GM06990 (cell line): Measurements from ENCODE around the gene SCNM1.

ENCODE experiments used
- DNase-seq: peaks from one replicate; pipeline ENCODE4 v3.0.0-alpha.2; 2011; ENCODE audit not compliant: insufficient read length; ENCODE audit errors: extremely low read depth
- H3K27me3 ChIP-seq: replicated peaks from 2 replicates; pipeline ENCODE4 v1.6.0; 2011; ENCODE audit warnings: low read length; ENCODE audit not compliant: control insufficient read depth, insufficient read depth
- H3K36me3 ChIP-seq: 2 replicates; pipeline ENCODE4 v1.5.1; 2011; ENCODE audit warnings: low read length; ENCODE audit not compliant: control insufficient read depth, insufficient read depth
- H3K4me3 ChIP-seq: replicated peaks from 2 replicates; pipeline ENCODE4 v1.5.1; 2011; ENCODE audit warnings: low read depth, mild to moderate bottlenecking, control low read depth, low read length
- TF ChIP-seq, protein P1 (sequence below): IDR thresholded peaks from 2 replicates; pipeline ENCODE4 v1.5.1; 2011; ENCODE audit warnings: low read length, control low read depth, mild to moderate bottlenecking, inconsistent platforms; ENCODE audit not compliant: insufficient read depth, poor library complexity, severe bottlenecking

Gene SCNM1

DNA sequence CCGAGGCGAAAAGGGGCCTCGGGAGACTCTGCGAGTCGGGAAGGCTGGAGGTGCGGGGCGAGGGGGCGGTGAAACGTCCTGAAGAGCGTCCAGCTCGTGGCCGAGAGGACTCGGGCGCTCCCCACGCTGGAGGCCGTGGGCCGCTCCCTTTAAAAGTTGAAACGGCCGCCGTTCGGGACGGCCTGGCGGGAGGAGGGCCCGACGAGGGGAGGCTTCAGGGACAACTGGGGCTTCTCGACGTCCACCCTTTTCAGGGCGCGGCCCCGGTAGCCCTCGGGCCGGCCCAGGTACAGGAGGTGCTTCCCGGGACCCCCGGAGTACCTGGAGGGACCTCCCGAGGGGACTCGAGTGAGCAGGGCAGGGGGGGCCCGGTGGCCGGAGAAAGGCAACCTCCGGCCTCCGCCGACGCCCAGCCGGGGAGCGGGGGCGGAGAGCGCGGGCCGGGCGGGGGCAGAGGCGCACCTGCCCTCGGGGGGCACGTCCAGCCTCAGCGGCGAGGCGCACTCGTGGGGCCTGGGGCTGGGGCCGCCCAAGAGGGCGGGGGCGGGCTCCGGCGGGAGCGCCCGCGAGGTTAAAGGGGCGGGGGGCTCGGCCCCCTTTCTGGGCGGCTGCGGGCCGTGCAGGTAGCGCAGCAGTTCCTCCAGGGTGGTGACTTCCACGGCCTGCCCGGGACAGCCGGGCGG, 33.5 kb upstream of the SCNM1 start:
- TF ChIP-seq, protein P1, sequence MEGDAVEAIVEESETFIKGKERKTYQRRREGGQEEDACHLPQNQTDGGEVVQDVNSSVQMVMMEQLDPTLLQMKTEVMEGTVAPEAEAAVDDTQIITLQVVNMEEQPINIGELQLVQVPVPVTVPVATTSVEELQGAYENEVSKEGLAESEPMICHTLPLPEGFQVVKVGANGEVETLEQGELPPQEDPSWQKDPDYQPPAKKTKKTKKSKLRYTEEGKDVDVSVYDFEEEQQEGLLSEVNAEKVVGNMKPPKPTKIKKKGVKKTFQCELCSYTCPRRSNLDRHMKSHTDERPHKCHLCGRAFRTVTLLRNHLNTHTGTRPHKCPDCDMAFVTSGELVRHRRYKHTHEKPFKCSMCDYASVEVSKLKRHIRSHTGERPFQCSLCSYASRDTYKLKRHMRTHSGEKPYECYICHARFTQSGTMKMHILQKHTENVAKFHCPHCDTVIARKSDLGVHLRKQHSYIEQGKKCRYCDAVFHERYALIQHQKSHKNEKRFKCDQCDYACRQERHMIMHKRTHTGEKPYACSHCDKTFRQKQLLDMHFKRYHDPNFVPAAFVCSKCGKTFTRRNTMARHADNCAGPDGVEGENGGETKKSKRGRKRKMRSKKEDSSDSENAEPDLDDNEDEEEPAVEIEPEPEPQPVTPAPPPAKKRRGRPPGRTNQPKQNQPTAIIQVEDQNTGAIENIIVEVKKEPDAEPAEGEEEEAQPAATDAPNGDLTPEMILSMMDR = no peak
- DNase-seq = no peak
- no peaks in the 10 kb centered on the region for H3K27me3 ChIP-seq

DNA sequence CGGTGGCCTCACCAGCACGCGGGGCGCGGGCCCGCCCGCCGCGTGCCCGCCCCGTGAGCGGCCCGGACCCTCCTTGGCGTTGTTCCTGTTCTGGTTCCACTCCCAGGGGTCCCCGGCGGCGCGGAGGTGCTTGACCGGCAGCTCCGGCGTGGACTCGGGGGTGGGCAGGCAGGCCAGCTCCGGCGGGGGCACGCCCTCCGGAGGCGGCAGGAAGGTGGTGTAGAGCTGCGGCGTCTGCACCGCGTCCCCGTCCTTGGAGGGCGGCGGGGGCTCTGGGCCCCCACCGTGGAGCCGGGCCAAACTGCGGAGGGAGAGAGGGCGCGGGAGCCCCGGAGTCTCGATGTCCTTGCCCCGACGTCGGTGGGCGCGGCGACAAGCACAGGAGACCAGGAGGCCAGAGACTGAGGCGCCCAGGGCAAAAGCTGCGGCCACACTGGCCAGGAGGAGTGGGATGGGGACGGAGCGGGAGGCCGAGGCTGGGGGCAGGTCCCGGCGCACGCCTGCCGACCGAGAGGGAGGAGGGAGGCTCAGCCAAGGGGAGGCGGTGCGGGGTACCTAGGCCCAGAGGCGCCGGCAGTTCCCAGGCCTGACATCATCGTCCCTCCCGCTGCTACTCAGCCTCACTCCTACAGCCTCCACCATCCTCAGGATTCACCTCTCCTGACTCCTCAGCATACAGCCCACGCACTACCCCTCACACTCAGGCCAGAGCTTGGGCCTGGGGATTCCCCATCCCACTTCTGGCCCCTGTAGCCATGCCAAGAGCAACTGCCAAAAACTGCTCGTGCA, 32.7 kb upstream of the SCNM1 start:
- no peaks in the 10 kb centered on the region for H3K36me3 ChIP-seq
- no peak for DNase-seq
- TF ChIP-seq, protein P1 = no peak
- no peaks in the 10 kb centered on the region for H3K27me3 ChIP-seq
- no peak overlapping the region for H3K4me3 ChIP-seq

More for the DNA sequence above, 33.5 kb upstream of the SCNM1 start:
- H3K4me3 ChIP-seq = no peak overlapping the region
- H3K36me3 ChIP-seq = no peaks in the 10 kb centered on the region

DNA sequence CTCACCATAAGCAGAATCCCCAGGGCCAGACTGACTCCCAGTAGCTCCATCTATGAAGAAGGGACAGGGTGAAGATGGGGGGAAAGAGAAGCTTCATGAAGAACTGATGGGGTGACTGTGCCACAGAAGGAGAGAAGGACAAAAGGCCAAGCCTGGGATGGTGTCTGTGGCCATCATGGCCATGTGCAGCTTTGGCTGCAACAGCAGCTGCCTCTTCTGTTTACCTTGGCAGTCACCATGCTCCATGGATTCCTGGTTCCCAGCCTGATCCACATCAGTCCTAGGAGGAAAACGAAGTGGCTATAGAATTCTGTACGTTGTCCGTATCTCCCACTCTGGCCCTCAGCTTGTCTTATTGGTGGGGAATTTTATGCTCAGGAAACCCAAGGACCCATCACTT, 31.5 kb upstream of the SCNM1 start:
- TF ChIP-seq, protein P1 = no peak
- H3K36me3 ChIP-seq = no peaks in the 10 kb centered on the region
- no peak for DNase-seq

DNA sequence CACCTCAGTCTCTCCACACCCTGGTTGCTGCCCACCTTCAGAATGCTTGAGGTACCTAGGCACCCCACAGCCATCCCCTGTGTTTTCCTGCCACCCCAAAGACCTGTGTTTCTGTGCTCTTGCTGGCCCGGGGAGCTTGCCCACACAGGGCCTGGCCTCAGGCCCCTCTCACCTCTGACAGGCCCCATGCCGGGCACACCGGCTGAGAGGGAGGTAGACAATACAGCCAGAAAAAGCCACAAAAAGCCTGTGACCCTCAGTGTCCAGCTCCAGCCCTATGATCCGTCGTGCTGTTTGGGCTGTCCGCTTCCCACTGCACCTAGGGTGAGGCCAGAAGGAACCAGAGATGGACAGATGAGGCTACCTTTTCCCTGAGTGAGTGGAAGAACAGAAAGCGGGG, 31.0 kb upstream of the SCNM1 start:
- DNase-seq = no peak
- TF ChIP-seq, protein P1 = no peak
- Histone ChIP-seq H3K36me3 (no peaks in the 10 kb centered on the region), H3K4me3 (no peak overlapping the region), H3K27me3 (no peaks in the 10 kb centered on the region)

More for the DNA sequence above, 31.5 kb upstream of the SCNM1 start:
- no peaks in the 10 kb centered on the region for H3K27me3 ChIP-seq
- H3K4me3 ChIP-seq = no peak overlapping the region

DNA sequence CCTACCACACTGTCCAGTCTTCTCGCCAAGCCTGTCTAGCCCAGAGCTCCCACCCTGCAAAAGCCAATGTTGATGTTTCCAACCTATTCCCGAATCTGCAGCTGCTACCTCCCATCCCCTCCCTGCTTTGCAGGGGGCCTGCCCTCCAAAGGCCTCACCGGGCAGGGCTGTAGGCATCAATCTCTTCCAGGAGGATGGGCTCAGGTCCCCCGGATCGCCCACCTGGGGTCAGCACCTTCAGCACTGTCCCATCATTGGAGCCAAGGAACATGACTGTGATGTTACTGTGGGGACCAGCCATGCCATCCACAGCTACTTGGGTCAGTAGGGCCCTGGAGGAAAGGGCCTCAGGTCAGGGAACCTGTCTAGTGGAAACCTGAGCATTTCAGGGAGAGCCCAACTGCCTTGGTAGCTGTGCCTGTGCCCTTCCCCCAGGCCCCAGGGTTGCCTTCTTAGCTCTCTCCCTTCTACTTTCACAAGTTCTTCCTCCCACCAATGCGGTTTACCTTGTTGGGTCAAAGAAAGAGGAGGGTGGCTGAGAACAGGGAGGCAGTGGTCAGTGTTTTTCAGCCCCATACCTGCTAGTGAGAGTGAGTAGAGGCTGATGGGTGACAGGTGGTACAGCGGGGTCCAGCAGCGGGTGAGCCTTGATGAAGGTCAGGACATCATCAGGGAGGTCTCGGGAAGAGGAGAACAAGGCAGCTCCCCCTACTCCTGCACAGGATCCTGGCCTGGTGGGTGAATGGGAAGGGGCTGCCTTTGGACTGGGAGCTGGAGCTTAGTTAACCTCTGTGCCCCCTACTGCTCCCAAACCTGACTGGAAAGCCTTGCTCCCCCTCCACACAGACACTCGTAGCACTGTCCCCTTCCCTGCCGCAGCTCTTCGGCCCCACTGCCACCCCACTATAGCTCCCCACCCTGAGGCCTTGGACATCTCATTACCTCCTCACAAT, 30.2 kb upstream of the SCNM1 start:
- Histone ChIP-seq H3K27me3 (0 out of 2 replicates have a peak, but pooled peaks cover 2% of the 10 kb centered on the region), H3K4me3 (no peak overlapping the region), H3K36me3 (no peaks in the 10 kb centered on the region)
- TF ChIP-seq, protein P1 = peak; percentile 46
- DNase-seq = no peak
